ENCODE data around the gene TACC2. TPM values are rescaled to one million over a fixed set of nuclear protein-coding genes. Genes with fewer than 3 reads are reported as not detected.

Gene TACC2
- total RNA-seq, 2 experiments from 2014 or later, result not detected

GRCh38 chr10:122285506-122286444, 296.8 kb downstream of the TACC2 start:
- ATAC-seq, result no peak
- no peaks in the 10 kb centered on the region for H3K36me3 Mint-ChIP-seq (ENCODE audit: low read depth)
- no peak for TF ChIP-seq CTCF (IDR thresholded peaks at IDR 0.05)
- H3K27ac Mint-ChIP-seq, result no peak overlapping the region
- peaks cover 10% of the 10 kb centered on the region for H3K27me3 Mint-ChIP-seq
- POLR2A ChIA-PET, result no interaction called here
- no peaks in the 10 kb centered on the region for H3K4me1 Mint-ChIP-seq (ENCODE audit: low read depth)
- intact Hi-C loops (cut with micrococcal nuclease), result no loop called here
- DNase-seq, result no peak
- H3K4me3 Mint-ChIP-seq, result no peak overlapping the region
- no peaks in the 10 kb centered on the region for H3K9me3 Mint-ChIP-seq
- CTCF ChIA-PET, result interaction anchor here (1.7 kb wide), 1 partner anchor 149 kb away, joined by 5 read pairs; no protein-coding TSS in a partner anchor

- TF ChIP-seq CTCF (IDR thresholded peaks at IDR 0.05), result no peak
- Mint-ChIP-seq H3K9me3 (no peaks in the 10 kb centered on the region), H3K36me3 (ENCODE audit: low read depth) (no peaks in the 10 kb centered on the region), H3K4me3 (no peak overlapping the region), H3K27ac (no peak overlapping the region), H3K27me3 (peaks cover 4% of the 10 kb centered on the region), H3K4me1 (ENCODE audit: low read depth) (no peaks in the 10 kb centered on the region)
- intact Hi-C loops (cut with micrococcal nuclease), result no loop called here
- ChIA-PET POLR2A (no interaction called here), CTCF (interaction anchor here (1.7 kb wide), 1 partner anchor 147 kb away, joined by 5 read pairs; no protein-coding TSS in a partner anchor)
- DNase-seq (no peak), ATAC-seq (no peak)
Observed at GRCh38 chr10:122286867-122287266, 297.9 kb downstream of the TACC2 start.

- no peak for TF ChIP-seq CTCF (IDR thresholded peaks at IDR 0.05)
- H3K4me1 Mint-ChIP-seq (ENCODE audit: low read depth), result no peaks in the 10 kb centered on the region
Observed at GRCh38 chr10:122287570-122287969, 298.6 kb downstream of the TACC2 start.

GRCh38 chr10:122288262-122288661, 299.3 kb downstream of the TACC2 start:
- CTCF ChIA-PET, result interaction anchor here (1.4 kb wide), 1 partner anchor 20 kb away, joined by 6 read pairs; no protein-coding TSS in a partner anchor
- intact Hi-C loops (cut with micrococcal nuclease), result no loop called here
- ATAC-seq (no peak), DNase-seq (no peak)
- no peaks in the 10 kb centered on the region for H3K4me1 Mint-ChIP-seq (ENCODE audit: low read depth)
- POLR2A ChIA-PET, result no interaction called here
- TF ChIP-seq CTCF (IDR thresholded peaks at IDR 0.05), result no peak
- peaks cover 1% of the 10 kb centered on the region for H3K27me3 Mint-ChIP-seq
- H3K4me3 Mint-ChIP-seq, result no peak overlapping the region
- no peaks in the 10 kb centered on the region for H3K9me3 Mint-ChIP-seq
- no peak overlapping the region for H3K27ac Mint-ChIP-seq
- no peaks in the 10 kb centered on the region for H3K36me3 Mint-ChIP-seq (ENCODE audit: low read depth)

More at GRCh38 chr10:122287570-122287969, 298.6 kb downstream of the TACC2 start:
- intact Hi-C loops (cut with micrococcal nuclease), result no loop called here
- CTCF ChIA-PET, result interaction anchor here (1.4 to 1.7 kb wide), 2 partner anchors 20 to 147 kb away, joined by 5 to 6 read pairs; no protein-coding TSS in a partner anchor
- no peak for DNase-seq
- H3K4me3 Mint-ChIP-seq, result no peak overlapping the region
- peaks cover 1% of the 10 kb centered on the region for H3K27me3 Mint-ChIP-seq
- POLR2A ChIA-PET, result no interaction called here
- H3K9me3 Mint-ChIP-seq, result no peaks in the 10 kb centered on the region
- no peak for ATAC-seq
- no peaks in the 10 kb centered on the region for H3K36me3 Mint-ChIP-seq (ENCODE audit: low read depth)
- H3K27ac Mint-ChIP-seq, result no peak overlapping the region

- DNase-seq, result no peak
- Mint-ChIP-seq H3K9me3 (no peaks in the 10 kb centered on the region), H3K27me3 (peaks cover 1% of the 10 kb centered on the region), H3K4me1 (ENCODE audit: low read depth) (no peaks in the 10 kb centered on the region), H3K4me3 (no peak overlapping the region), H3K27ac (no peak overlapping the region), H3K36me3 (ENCODE audit: low read depth) (no peaks in the 10 kb centered on the region)
- TF ChIP-seq CTCF (IDR thresholded peaks at IDR 0.05), result no peak
- ATAC-seq, result no peak
- ChIA-PET POLR2A (no interaction called here), CTCF (interaction anchor here (1.1 to 1.4 kb wide), 2 partner anchors 10 to 21 kb away, joined by 4 to 6 read pairs; no protein-coding TSS in a partner anchor)
- intact Hi-C loops (cut with micrococcal nuclease), result no loop called here
Observed at GRCh38 chr10:122288917-122289316, 300.0 kb downstream of the TACC2 start.

Data from activated CD8-positive, alpha-beta T cell treated with anti-CD3 and anti-CD28 coated beads for 36 hours (primary cell).